GM10266 (cell line): ENCODE results near the gene NPC2.

Source experiments
- DNase-seq: peaks from one replicate; pipeline ENCODE4 v3.0.0; 2012; ENCODE audit errors: extremely low spot score
- TF ChIP-seq, protein P1 (sequence below): IDR thresholded peaks from 2 replicates; pipeline ENCODE4 v1.5.1; 2012; ENCODE audit warnings: mild to moderate bottlenecking, low read depth; ENCODE audit not compliant: control insufficient read depth, insufficient read depth; ENCODE audit errors: missing control alignments

Gene NPC2

DNA sequence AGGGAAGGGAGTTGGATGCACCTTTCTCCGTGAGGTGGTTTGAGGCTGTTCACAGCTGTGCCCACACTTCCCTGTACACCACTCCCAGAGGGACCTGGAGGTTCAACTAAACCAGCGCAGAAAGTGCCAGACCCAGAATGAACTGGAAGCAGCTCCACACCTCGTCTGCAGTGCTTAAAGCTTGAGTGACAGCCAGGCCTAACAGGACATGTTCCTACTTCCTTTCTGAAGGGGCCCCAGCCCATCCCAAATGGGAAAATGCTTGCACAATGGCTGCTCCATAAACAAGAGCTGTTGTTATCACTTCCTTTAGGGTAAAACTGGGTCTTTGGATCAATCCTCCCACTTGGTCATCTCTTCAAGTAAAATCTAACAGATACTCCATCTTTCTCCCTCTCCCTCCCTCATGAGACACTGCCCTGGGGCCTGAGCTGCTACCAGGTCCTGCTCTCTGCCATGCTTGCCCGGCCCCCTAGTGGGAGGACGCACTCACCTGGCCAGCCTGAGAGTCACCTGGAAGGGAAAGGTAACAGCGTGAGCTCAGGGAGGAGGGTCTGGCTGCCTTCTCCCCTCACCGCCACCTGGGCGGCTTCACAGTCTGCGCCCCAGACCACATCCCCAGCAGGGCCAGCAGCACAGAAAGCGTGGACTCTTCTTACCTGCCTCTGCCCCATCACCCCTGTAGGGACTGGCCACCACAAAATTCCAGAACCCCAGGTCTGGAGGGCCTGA, 33.9 kb upstream of the NPC2 start:
- TF ChIP-seq, protein P1, sequence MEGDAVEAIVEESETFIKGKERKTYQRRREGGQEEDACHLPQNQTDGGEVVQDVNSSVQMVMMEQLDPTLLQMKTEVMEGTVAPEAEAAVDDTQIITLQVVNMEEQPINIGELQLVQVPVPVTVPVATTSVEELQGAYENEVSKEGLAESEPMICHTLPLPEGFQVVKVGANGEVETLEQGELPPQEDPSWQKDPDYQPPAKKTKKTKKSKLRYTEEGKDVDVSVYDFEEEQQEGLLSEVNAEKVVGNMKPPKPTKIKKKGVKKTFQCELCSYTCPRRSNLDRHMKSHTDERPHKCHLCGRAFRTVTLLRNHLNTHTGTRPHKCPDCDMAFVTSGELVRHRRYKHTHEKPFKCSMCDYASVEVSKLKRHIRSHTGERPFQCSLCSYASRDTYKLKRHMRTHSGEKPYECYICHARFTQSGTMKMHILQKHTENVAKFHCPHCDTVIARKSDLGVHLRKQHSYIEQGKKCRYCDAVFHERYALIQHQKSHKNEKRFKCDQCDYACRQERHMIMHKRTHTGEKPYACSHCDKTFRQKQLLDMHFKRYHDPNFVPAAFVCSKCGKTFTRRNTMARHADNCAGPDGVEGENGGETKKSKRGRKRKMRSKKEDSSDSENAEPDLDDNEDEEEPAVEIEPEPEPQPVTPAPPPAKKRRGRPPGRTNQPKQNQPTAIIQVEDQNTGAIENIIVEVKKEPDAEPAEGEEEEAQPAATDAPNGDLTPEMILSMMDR: no peak
- DNase-seq: no peak

DNA sequence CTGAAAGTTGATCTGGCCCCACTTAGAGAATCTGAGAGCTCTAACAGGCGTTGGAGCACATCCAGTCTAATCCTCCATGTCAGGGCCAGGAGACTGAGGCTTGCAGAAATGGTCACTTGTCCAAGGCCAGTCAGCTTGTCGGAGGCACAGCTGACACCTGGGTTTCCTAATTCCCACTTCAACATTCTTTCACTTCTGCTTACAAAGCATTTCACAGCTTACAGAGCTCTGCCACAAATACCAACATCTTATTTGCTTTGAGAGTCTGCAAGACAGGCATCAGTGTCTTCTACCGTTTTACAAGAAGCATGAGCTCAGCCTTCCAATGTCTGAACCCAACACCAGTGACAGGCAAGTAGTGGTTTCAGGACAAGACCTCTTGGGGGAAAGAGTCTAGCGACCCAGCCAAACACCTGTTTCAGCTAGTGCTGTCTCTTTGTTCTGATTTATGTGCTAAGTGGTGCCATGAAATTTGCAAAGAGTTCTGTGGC, 32.3 kb upstream of the NPC2 start:
- TF ChIP-seq, protein P1: no peak
- DNase-seq: no peak

DNA sequence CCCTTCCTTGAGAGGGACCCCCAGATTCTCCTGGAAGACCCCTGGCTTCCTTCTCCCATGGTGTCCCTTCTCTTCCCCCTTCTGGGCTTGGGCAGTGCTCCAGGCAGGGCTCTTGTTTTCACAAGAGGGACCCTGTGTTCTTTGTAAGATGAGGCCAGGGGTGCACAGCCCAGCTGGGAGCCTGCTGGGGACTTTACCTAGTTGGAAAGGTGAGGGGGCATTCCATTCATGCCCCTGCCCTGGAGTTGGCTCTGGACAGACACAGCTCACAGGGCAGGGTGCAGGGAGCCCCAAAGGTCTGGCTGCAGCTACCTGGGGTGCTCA, 31.7 kb upstream of the NPC2 start:
- no peak for DNase-seq
- TF ChIP-seq, protein P1: no peak

DNA sequence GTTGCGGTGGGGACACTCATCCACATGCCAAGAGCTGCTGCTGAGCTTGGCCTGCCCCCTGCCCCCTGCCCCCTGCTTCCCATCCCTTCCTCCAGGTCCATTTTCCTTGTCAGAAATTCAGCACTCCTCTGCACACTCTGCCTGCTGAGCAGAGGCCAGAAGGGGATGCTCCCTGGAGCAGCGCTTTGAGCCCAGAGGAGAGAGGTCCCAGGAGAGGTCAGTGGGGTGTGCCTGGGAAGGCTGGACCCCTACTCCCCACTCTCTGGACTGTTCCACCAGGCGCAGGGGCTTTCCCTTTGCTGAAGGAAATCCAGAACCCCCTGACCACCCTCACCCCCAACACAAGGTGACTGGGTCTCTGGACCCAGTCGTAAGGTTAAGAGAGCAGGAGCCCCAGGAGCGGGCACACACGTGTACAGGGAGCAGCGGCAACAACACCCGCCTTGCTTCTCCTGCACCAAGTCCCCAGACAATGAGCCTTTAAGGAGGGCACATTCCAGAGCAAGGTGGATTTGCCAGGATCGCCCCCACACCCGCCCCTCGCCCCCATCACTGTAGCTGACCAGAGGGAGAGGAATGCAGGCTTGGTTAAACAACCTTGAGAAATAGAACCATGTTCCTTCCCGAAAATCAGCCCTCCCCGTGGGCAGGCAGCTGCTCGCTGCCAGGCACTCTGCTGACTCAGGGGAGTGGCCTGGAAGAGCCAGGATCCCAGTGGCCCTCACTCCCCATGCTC, 31.1 kb upstream of the NPC2 start:
- DNase-seq: no peak
- TF ChIP-seq, protein P1: no peak

DNA sequence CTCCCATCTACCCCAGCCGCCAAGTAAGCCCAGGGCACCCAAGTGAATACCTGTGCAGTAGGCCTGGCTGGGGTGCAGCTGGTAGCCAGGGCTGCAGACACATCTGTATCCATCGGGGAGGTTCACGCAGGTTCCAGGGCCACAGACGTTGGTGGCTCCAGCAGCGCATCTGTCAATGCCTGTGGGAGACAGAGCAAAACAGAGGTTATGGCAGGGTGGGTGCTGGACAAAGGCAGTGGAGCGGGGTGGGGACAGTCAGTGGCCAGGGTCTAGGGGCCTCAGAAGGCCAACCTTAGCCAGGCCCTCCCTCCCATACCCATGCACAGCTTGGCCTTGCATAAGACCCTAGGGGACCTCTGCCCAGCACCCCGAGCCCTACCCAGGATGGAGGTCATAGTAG, 29.6 kb upstream of the NPC2 start:
- TF ChIP-seq, protein P1: no peak
- no peak for DNase-seq

DNA sequence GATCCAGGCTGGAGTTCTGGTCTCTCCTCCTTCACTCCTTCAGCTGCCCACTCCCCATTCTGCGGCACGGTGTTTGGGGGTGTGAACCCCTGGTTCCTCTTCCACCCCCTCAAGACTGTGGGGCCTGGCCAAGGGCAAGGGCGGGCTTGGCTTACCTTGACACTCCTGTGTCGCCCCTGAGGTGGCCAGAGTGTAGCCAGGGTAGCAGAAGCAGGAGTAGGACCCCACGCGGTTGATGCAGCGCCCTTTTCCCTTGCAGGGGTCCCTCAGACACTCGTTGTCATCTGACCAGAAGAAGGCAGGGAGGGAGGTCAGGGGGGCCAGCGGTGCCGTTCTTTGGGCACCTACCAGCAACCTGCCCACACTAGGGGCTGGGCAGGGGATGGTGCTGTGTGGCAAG, 28.7 kb upstream of the NPC2 start:
- TF ChIP-seq, protein P1: no peak
- DNase-seq: no peak

DNA sequence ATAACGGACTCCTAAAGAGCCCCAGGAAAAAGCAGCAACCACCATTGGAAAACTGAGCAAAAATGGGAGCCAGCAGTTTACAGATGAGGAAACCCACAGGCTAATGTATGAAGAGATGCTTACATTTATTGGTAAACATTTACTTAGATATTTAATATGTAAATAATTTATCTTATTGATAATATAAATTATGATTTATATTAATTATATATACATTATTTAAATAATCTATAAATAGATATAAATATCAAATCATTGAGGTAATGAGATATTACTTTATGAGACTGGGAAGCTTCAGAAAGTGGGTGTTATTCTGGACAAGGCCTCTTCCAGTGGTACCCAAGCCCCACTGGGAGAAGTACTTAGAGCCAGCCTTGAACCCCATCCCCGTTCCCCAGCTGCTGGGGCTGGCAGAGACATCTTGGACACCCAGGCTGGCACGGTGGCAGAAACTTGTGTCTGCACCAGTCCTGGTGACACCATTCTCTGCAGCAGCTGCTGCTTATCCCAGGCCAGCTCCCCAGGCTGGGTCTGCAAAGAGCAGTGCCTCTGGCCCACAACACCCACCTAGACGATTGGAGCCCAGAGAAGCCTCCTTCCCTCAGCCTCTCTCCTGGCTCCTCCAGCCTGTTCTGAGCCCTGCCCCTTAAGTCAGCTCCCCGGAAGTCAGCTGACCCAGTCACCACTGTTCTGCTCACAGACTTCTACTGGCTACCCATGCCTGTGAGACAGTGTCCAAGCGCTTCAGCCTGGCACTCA, 26.4 kb upstream of the NPC2 start:
- TF ChIP-seq, protein P1: no peak
- no peak for DNase-seq
